A549 (cell line): Measurements from ENCODE around the gene ACOT7.

Source experiments
- CTCF ChIP-seq: fragments of >200 bp; sonication (Bioruptor Twin); formaldehyde crosslinking; IDR thresholded peaks from 3 replicates; pipeline ENCODE4 v1.5.1; 2016
- EP300 ChIP-seq, 2 experiments: fragments of >200 bp; sonication (Bioruptor Twin); formaldehyde crosslinking; IDR thresholded peaks; 2 replicates in 1 of 2; 3 replicates in 1 of 2; pipeline ENCODE4 v1.6.1; 2016 to 2017
- POLR2A ChIP-seq: IDR thresholded peaks from 2 replicates; pipeline ENCODE4 v1.6.1; 2012; ENCODE audit warnings: mild to moderate bottlenecking, low read length
- RAD21 ChIP-seq, 2 experiments: fragments of >200 bp in 1 of 2; sonication (Bioruptor Twin) in 1 of 2; formaldehyde crosslinking in 1 of 2; IDR thresholded peaks in 1 of 2; conservative IDR thresholded peaks in 1 of 2; 2 replicates in 1 of 2; 3 replicates in 1 of 2; pipeline ENCODE4 v1.6.1; 2012 to 2018; ENCODE audit warnings: inconsistent platforms in 1 of 2
- RCOR1 ChIP-seq: fragments of 150-350 bp; IDR thresholded peaks from 2 replicates; pipeline ENCODE4 v1.6.1; 2014; ENCODE audit warnings: antibody characterized with exemption, low read length, low read depth
- REST ChIP-seq: fragments of 200-600 bp; sonication (generic); IDR thresholded peaks from 2 replicates; pipeline ENCODE4 v1.6.1; 2016; ENCODE audit warnings: antibody characterized with exemption, mild to moderate bottlenecking, moderate library complexity
- ZNF302 ChIP-seq: fragments of 250-450 bp; sonication (Bioruptor Pico); IDR thresholded peaks from 2 replicates; pipeline ENCODE4 v1.9.0; 2021; ENCODE audit warnings: inconsistent platforms, mild to moderate bottlenecking, moderate library complexity

DNA sequence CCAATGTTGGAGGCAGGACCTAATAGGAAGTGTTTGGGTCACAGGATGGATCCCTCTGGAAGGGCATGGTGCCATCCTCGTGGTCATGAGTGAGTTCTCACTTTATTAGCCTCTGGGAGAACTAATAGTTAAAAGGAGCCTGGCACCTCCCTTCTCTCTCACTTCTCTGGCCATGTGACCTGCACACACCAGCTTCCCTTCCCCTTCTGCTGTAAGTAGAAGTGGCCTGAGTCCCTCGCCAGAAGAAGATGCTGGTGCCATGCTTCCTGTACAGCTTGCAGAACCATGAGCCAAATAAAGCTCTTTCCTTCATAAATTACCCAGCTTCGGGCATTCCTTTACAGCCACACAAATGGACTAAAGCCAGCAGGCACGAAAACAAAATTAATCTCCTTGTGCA is 23.6 kb downstream of the ACOT7 start:
- TF ChIP-seq CTCF, result no peak
- TF ChIP-seq POLR2A, result no peak
- no peak for TF ChIP-seq ZNF302 (CRISPR knock-in tag)
- TF ChIP-seq REST, result no peak
- TF ChIP-seq EP300 (IDR thresholded peaks at IDR 0.05), result no peak
- TF ChIP-seq RCOR1, result no peak
- TF ChIP-seq RAD21 (conservative IDR thresholded peaks at IDR 0.05 in 1 of 2, IDR thresholded peaks at IDR 0.05 in 1 of 2), result no peak
